ENCODE data around the gene FAM187B. TPM values are rescaled to one million over a fixed set of nuclear protein-coding genes. Genes with fewer than 3 reads are reported as not detected.

FAM187B gene
- total RNA-seq, 1 experiment from 2014 or later, result not detected

DNA sequence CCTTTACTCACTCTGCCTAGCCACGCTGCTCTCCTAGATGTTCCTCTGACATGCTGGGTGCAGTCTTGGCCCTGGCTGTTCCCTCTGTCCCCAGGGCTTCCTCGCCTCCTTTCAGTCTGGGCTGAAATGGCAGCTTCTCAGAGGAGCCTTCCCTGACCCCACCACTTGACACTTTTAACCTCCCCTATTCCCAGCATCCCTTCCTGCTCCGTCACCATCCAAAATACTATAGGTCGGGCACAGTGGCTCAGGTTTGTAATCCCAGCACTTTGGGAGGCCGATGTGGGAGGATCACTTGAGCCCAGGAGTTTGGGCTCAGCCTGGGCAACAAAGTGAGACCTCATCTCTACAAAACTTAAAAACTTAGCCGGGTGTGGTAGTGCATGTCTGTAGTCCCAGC, 2.6 kb downstream of the FAM187B start:
- Histone ChIP-seq H3K36me3 (ENCODE audit: control insufficient read depth in 1 of 2, insufficient read depth in 2 of 2, low read length in 2 of 2) (no peaks in the 10 kb centered on the region), H3K4me1 (ENCODE audit: control insufficient read depth in 1 of 2, insufficient read depth in 2 of 2, low read length in 2 of 2) (peaks cover 6 to 10% of the 10 kb centered on the region in 2 experiments; a peak in 3 of 4 replicates), H2AFZ (ENCODE audit: low read depth, low read length, poor library complexity, severe bottlenecking) (no peak overlapping the region), H3K9me3 (ENCODE audit: control insufficient read depth in 1 of 2, insufficient read depth in 1 of 2, low read depth in 1 of 2, low read length in 2 of 2) (no peaks in the 10 kb centered on the region), H3K9ac (ENCODE audit: low read length) (no peak overlapping the region), H3K4me3 (replicated peaks in 1 of 2; ENCODE audit: low read depth in 1 of 2, low read length in 2 of 2) (no peak overlapping the region), H4K20me1 (ENCODE audit: insufficient read depth) (no peaks in the 10 kb centered on the region), H3K9me2 (ENCODE audit: insufficient read depth) (no peaks in the 10 kb centered on the region), H3K27me3 (ENCODE audit: insufficient read depth, low read length) (no peaks in the 10 kb centered on the region), H3K79me2 (ENCODE audit: insufficient read depth, low read length) (no peaks in the 10 kb centered on the region), H3K27ac (ENCODE audit: low read depth, low read length) (no peak overlapping the region), H3K4me2 (ENCODE audit: low read length) (no peak overlapping the region)
- BruUV-seq (replicated peaks), result no TSS peak
- ChIA-PET POLR2A (no interaction called here), RAD21 (ENCODE audit: low non-redundant PET in 1 of 2, low total read pairs in 2 of 2, uncharacterized antibody in 2 of 2, unreplicated experiment in 2 of 2) (no interaction called here), CTCF (no interaction called here)
- intact Hi-C loops (cut with micrococcal nuclease), result no loop called here
- TF ChIP-seq ZNF274 (IDR thresholded peaks at IDR 0.05; ENCODE audit: low read depth, low read length), result no peak
- no peak for TF ChIP-seq POLR2A (IDR thresholded peaks at IDR 0.05; ENCODE audit: borderline replicate concordance, extremely low read depth, insufficient read depth, insufficient read length)
- no peak for TF ChIP-seq ZFX (IDR thresholded peaks at IDR 0.05)
- TF ChIP-seq EZH2 (IDR thresholded peaks at IDR 0.05), result no peak
- TF ChIP-seq, protein P1, sequence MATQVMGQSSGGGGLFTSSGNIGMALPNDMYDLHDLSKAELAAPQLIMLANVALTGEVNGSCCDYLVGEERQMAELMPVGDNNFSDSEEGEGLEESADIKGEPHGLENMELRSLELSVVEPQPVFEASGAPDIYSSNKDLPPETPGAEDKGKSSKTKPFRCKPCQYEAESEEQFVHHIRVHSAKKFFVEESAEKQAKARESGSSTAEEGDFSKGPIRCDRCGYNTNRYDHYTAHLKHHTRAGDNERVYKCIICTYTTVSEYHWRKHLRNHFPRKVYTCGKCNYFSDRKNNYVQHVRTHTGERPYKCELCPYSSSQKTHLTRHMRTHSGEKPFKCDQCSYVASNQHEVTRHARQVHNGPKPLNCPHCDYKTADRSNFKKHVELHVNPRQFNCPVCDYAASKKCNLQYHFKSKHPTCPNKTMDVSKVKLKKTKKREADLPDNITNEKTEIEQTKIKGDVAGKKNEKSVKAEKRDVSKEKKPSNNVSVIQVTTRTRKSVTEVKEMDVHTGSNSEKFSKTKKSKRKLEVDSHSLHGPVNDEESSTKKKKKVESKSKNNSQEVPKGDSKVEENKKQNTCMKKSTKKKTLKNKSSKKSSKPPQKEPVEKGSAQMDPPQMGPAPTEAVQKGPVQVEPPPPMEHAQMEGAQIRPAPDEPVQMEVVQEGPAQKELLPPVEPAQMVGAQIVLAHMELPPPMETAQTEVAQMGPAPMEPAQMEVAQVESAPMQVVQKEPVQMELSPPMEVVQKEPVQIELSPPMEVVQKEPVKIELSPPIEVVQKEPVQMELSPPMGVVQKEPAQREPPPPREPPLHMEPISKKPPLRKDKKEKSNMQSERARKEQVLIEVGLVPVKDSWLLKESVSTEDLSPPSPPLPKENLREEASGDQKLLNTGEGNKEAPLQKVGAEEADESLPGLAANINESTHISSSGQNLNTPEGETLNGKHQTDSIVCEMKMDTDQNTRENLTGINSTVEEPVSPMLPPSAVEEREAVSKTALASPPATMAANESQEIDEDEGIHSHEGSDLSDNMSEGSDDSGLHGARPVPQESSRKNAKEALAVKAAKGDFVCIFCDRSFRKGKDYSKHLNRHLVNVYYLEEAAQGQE (IDR thresholded peaks at IDR 0.05; ENCODE audit: low read depth), result no peak
- no peak for TF ChIP-seq SP1 (IDR thresholded peaks at IDR 0.05; ENCODE audit: low read depth)
- TF ChIP-seq CBX3 (IDR thresholded peaks at IDR 0.05; ENCODE audit: low read depth), result no peak
- ATAC-seq (no peak), DNase-seq (ENCODE audit: low read depth, low spot score) (no peak)

Data from HCT116 (cell line).